Measurements from ENCODE around the gene NFATC2.

DNA sequence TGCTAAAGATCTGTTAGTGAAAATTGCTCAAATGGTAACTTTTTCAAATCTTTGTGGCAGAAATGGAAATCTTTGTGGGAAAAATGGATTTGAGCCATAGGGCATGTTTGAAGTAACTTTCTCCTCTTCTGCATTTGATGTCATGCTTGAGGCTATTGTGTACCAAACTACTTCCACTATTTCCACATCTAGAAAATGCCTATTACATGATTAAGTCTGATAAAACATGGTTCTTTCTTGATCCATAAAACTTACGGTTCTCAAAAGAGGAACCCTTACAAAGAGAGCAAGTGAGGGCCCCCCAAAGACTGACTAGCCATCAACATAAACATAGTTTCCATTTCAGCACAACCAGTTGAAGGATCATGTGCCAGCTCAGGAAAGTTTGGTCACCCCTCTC, 150.6 kb downstream of the NFATC2 start:
- TF ChIP-seq ZNF274 (IDR thresholded peaks at IDR 0.05; ENCODE audit: low read depth, low read length) (no peak), YY1 (IDR thresholded peaks at IDR 0.05; ENCODE audit: insufficient read depth, insufficient read length) (no peak)

All from NT2/D1 (cell line).